HL-60/S4 (cell line): ENCODE measurements around the gene ARVCF.

ENCODE experiments used
- in situ Hi-C: fragments of 300-500 bp; cut with MboI; formaldehyde crosslinking; loops from 2 replicates; pipeline ENCODE4 v1.14.3; 2022; ENCODE audit warnings: low sequenced_read_pairs

The ARVCF gene

GRCh38 chr22:20032407-20032991, 15.9 kb upstream of the ARVCF start:
- in situ Hi-C loops, result no loop called here

DNA sequence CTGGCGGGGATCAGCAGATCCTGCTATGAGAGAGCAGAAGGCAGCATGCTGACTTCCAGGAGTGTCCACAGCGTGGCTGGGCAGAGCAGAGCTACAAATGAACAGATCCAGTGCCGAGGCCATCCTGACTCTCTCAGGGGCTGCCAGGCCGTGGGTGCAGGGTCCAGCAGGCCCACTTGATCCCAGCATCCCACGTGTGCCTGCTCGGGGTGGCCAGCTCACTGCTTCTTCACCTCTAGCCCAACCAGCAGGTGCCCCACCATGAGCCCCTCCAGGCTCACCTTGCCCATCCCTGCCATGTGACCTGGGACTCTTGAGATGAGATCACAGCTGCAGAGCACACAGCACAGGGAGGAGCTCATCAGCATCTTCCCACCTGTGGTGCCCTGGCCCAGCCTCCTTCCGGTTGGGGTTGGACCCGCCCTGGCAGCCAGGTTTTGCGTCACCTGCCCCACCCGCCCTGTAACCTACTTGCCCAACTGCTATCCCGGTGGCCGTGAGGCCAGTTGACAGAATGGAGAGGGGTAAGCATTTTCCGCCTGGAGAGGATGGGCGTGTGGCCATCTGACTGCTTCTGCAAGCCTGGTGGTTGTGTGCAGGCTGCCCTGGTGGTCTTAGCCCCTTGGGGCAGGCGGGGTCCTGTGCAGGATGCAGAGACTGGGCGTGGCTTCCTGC, 15.2 kb upstream of the ARVCF start:
- in situ Hi-C loops, result no loop called here

DNA sequence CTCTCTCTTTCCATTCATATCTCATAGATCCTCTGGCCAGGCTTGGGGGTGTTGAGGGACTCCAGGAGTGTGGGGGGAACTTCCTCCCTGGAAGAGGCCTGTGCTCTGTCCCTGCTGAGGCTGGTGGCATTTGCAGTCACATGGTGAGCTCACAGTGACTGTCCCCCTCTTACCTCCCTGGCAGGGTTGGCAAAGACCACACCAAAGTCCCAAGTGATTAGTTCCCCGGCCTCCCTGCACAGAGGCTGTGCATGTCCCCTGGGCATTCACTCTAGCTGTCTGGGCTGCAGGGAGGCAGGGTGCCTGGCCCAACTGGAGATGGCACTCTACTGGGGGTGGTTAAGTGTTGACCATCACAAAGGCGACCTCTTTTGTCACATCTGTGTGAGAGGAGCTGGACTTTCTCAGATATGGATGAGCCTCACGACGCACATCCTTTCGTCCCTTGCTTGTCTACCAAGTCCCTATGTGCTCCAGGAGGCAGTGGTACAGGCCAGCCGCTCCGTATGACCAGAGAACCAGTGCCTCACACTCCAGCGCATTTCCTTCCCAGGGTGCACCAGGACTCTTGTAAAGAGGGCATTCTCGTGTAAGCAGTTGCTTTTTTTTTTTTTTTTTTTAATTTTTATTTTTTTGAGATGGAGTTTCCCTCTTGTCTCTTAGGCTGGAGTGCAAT, 13.1 kb upstream of the ARVCF start:
- in situ Hi-C loops, result no loop called here

GRCh38 chr22:20028855-20029549, 12.4 kb upstream of the ARVCF start:
- in situ Hi-C loops, result no loop called here

DNA sequence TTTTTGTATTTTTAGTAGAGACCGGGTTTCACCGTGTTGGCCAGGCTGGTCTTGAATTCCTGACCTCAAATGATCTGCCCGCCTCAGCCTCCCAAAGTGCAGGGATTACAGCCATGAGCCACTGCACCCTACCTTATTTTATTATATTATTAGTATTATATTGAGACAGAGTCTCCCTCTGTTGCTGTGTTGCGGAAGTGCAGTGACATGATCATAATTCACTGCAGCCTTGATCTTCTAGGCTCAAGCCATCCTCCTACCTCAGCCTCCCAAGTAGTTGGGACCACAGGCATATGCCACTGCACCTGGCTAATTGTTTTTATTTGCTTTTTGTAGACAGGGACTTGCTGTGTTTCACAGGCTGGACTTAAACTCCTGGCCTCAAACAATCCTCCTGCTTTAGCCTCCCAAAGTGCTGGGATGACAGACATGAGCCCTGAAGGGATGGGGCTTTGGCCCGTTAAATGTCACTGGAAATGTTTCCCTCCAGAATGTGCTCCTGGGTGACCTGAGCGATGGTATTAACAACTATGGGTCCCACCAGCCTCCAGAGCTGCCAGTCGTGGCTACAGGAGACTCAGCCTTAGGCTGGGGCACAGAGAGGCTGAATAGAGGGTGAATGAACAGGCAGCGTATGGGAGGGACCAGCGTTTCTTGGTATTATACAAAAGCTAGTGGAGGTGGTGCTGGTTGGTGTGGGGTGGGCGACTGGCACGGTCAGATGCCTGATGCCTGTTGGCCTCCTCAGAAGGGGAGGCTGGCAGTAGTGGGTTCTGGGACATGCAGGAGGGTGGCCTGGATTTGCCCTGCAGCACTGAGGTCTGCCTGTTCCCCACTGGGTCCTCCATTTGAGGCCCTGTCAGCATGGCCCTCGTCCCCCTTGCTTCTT, 11.6 kb upstream of the ARVCF start:
- in situ Hi-C loops, result no loop called here

DNA sequence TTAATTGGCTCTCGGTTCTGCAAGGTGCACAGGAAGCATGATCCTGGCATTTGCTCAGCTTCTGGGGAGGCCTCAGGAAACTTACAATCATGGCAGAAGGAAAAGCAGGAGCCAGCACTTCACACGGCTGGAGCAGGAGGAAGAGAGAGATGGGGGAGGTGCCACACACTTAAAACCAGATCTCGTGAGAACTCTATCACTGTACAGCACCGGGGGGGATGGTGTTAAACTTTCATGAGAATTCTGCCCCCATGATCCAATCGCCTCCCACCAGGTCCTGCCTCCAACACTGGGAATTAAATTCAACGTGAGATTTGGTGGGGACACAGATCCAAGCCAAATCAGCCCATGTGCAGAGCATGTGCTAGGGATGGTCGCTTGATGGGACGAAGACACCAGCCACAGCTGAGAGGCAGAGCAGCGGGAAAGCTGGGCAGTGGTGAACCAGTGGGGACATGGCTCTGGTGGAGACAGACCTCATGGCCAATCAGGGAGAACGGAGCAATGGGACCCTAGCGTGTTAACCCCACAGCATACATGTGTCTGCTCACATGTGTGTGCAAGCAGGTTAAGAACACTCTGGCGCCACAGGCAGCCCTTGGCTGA, 10.5 kb upstream of the ARVCF start:
- in situ Hi-C loops, result no loop called here

DNA sequence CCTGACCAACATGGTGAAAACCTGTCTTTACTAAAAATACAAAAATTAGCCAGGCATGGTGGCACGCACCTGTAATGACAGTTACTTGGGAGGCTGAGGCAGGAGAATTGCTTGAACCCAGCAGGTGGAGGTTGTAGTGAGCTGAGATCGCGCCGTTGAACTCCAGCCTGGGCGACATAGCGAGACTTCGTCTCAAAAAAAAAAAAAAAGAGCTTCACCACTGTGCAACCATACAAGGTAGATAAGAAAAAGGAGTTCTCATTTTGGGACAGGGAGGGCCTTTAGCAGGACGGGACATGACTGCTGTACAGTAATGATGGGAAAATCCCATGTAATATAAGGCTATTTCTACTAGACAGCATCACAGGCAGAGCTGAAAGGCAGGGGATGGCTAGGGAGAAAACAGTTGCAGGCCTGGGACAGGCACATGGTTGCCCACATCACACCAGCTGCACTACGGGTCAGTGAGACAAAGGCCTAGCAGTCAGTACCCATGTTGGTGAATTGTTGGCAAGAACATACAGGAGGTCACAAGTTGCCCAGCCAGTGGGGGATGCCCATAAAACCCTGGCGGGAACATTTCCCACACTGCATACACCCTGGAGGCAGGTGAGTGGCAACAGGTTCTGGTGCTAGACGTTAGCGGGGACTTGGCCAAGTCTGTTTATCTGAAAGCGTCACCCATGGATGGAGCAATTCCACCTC, 9.7 kb upstream of the ARVCF start:
- in situ Hi-C loops, result no loop called here

- in situ Hi-C loops, result no loop called here
Observed at GRCh38 chr22:20025401-20026203, 9.0 kb upstream of the ARVCF start.

DNA sequence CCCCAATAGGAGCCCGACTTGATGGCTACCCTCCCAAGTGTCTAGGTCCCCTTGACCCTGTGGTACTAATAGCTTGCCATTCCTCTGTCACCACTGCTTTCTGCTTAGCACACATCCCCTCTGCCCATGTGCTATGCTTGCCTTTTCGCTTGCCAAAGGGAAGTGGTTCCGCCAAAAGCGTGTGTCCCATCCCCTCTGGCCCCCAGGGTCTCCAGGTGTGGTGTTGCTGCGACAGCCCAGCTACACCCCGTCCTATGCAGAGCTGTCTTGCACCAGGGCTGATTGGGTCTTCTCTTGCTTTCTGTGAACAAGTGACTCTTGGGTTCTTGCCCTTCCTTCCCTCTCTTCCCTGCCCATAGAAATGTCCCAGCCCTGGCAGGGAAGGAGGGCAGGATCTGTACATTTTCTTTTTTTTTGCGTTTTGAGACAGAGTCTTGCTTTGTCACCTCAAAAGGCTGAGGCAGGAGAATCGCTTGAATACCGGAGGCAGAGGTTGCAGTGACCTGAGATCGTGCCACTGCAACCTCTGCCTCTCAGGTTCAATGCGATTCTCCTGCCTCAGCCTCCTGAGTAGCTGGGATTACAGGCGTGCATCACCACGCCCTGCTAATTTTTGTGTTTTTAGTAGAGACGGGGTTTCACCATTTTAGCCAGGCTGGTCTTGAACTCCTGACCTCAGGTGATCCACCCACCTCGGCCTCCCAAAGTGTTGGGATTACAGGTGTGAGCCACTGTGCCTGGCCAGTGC, 8.2 kb upstream of the ARVCF start:
- in situ Hi-C loops, result no loop called here

- in situ Hi-C loops, result no loop called here
Observed at GRCh38 chr22:20024225-20024624, 7.6 kb upstream of the ARVCF start.

GRCh38 chr22:20022978-20023613, 6.5 kb upstream of the ARVCF start:
- in situ Hi-C loops, result no loop called here

DNA sequence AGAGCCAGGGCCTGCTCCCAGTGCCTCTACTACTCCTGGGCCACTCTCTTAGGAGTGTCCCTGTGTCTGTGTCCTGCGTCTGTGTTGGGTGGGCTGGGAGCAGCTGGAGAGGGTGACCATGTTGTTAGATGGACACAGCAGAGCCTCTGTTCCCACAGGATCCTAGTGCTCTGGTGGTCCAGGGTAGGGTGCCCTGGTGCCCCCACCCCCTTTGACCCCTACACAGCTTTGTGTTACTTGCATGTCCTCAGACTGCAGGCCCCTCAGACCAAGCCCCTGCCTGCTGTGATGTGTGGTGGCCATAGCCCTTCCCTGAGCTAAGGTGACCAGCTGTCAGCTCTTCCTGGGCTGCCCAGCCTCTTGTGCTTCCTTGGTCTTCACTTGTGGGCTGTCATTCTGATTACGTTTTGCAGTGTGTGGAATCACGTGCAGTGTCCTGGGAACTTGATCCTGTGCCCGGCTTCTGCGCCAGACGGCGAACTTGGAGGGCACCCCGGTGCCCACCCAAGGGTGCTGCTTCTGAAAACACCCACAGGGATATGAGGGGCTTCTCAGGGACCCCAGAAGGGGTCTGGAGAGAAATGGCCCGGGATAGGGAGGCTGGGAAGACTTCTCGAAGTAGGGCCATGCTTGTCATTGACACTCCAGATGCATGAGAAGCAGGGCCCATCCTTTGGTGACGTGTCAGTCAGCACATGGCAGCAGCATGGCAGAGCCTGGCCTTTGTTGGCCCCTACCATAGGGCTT, 5.8 kb upstream of the ARVCF start:
- in situ Hi-C loops, result no loop called here

DNA sequence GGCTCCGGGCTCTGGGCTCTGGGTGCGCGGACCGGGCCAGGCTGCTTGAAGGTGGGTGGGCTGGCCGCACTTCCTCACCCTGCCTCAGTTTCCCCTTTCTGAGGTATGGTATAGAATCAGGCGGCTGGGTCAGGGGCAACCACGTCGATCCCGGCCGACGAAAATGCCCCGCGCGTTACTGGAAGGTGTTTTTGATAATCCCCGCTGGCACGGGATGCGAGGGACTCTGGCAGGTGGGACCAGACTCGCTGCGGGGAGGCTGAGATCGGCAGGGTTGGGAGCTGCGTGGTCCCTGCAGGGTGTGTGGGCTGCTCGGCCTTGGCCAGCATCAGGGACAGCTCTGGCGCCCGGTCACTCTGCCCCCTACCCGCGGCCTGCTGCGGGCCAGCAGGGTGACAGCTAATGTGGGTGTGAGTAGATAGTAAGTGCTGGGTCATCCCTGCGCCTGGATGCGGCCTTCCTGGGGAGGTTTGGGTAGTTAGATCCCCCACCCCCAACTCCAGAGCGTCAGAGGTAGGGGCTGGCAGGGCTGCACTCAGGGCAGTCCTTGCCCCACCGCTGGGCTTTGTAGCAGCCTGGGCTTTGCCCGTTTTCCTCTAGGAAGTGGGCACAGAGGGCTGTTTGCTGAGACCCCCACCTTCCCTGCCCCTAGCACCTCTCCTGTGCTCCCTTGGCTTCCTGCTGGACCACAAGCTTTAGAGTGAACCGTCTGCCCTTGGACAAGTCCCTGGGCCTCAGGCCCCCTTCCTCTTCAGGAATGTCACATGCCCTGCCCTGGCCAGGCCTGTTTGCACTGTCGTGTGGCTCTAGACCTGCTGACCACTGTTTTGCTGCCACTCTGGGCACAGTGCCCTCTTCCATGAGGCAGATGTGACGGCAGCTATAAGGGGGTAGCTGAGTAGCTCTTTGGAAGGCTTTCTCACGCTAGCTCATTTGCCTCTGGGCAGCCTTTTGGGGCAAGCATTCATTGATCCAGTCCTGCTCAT, 4.9 kb upstream of the ARVCF start:
- in situ Hi-C loops, result no loop called here

DNA sequence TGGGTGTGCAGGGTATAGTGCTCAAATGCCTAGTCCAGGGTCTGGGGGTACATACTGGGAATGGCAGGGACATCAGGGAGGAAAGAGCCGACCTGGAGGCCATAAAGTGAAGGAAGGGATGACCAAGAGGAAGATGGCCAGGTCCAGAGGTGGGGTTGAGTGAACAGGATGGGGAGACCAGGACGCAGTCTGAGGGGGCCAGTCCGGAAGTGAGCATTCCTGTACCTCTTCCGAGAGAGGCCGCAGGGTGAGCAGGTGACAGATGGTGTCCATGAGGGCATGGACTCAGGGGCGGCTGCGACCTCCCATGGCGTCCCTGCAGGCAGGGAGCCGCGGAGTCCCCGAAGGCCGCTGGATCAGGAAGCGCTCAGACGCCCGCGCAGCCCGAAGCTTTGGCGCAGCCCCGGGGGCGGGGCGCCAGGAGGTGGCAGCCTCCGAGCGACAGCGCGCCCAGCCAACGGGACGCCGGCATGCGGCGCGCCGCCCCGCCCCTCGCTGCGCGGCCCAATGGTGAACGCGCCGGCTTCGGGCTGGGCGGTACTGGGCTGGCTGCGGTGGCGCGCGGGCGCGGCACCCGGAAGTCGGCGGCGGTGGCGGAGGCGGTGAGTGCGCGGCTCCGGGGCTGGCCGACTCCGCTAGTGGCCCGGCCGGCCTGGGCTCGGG, 4.0 kb upstream of the ARVCF start, which contains the start of gene TANGO2:
Gene TANGO2 (plus strand): TSS at position 578 of the 663 bp plus-strand sequence. CDS start 15,689 bp downstream, outside the sequence.
- in situ Hi-C loops, result no loop called here
